Right atrium auricular region (tissue), 2 donors: Measurements from ENCODE around the gene ZNF782. TPM values are rescaled to one million over a fixed set of nuclear protein-coding genes. Genes with fewer than 3 reads are reported as not detected.
"Not testable (repeated sequence)": the region's sequence is repeated elsewhere in the genome, so short reads cannot be mapped to it uniquely, and the experiment has no call there.

Experiments
- DNase-seq: peaks from one replicate; pipeline ENCODE4 v3.0.0-alpha.2; 2019; ENCODE audit warnings: low spot score
- H3K27ac ChIP-seq, 2 donors: fragments of 200-600 bp; sonication (generic); 1 replicate in 1 of 2; 2 replicates in 1 of 2; pipeline ENCODE4 v1.5.1; 2016 to 2019
- H3K27me3 ChIP-seq, 2 donors: fragments of 200-600 bp; sonication (generic); one replicate each; pipeline versions ENCODE4 v1.5.1 to v1.6.0; 2017 to 2019
- H3K36me3 ChIP-seq: fragments of 200-600 bp; sonication (generic); one replicate; pipeline ENCODE4 v1.5.1; 2016
- H3K4me1 ChIP-seq, 2 donors: fragments of 200-600 bp; sonication (generic); one replicate each; pipeline versions ENCODE4 v1.5.1 to v1.6.0; 2017 to 2019
- H3K4me3 ChIP-seq, 2 donors: fragments of 200-600 bp; sonication (generic); 1 replicate in 1 of 2; 2 replicates in 1 of 2; pipeline ENCODE4 v1.5.1; 2017 to 2019; ENCODE audit warnings: mild to moderate bottlenecking in 1 of 2, moderate library complexity in 1 of 2
- H3K9me3 ChIP-seq, 2 donors: fragments of 200-600 bp; sonication (generic); one replicate each; pipeline ENCODE4 v1.5.1; 2019
- CTCF ChIP-seq, 2 donors: fragments of 200-600 bp; sonication (generic); IDR thresholded peaks; one replicate each; pipeline ENCODE4 v1.5.1; 2019; ENCODE audit warnings: antibody characterized with exemption in 2 of 2
- total RNA-seq, 2 donors: library from RNA; depleted of rRNA; stranded (reverse); fragments of >200 nt; gene quantifications; one replicate each; pipeline ENCODE4 v1.1.0, GENCODE V29; 2016

The ZNF782 gene
- total RNA-seq, 2 donors from 2014 or later = 4.6 to 5.5 TPM

DNA sequence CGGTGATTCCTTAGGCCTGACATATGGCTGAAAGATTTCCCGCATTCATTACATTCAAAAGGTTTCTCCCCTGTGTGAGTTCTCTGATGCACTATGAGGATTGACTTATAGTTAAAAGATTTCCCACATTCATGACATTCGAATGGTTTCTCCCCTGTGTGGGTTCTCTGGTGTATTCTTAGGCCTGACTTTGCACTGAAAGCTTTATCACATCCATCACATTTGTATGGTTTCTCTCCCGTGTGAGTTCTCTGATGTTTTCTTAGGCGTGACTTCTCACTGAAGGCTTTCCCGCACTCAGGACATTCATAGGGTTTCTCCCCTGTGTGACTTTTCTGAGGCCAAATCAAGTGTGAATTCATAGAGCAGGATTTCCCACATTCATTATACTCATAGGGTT is 35.8 kb downstream of the ZNF782 start:
- H3K27me3 ChIP-seq = no peaks in the 10 kb centered on the region
- DNase-seq = no peak
- no peak overlapping the region for H3K4me3 ChIP-seq
- H3K27ac ChIP-seq = no peak overlapping the region
- peaks cover 47% of the 10 kb centered on the region for H3K36me3 ChIP-seq
- peaks cover 53 to 100% of the 10 kb centered on the region in 2 donors for H3K9me3 ChIP-seq
- no peaks in the 10 kb centered on the region for H3K4me1 ChIP-seq
- no peak for TF ChIP-seq CTCF (IDR thresholded peaks at IDR 0.05)

DNA sequence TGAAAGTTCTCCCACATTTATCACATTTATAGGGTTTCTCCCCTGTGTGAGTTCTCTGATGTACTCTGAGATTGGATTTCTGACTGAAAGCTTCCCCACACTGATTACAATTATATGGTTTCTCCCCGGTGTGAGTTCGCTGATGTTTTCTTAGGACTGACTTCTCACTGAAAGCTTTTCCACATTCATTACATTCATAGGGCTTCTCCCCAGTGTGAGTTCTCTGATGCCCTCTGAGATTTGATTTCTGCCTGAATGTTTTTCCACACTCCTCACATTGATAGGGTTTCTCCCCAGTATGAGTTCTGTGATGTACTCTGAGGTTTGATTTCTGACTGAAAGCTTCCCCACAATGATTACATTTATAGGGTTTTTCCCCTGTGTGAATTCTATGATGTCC is 36.3 kb downstream of the ZNF782 start:
- no peaks in the 10 kb centered on the region for H3K27me3 ChIP-seq
- no peak overlapping the region for H3K4me3 ChIP-seq
- no peak overlapping the region for H3K27ac ChIP-seq
- peaks cover 53 to 100% of the 10 kb centered on the region in 2 donors for H3K9me3 ChIP-seq
- H3K4me1 ChIP-seq = no peaks in the 10 kb centered on the region
- DNase-seq = no peak
- peaks cover 43% of the 10 kb centered on the region for H3K36me3 ChIP-seq
- TF ChIP-seq CTCF (IDR thresholded peaks at IDR 0.05) = no peak

- TF ChIP-seq CTCF (IDR thresholded peaks at IDR 0.05) = no peak
- Histone ChIP-seq H3K4me3 (no peak overlapping the region), H3K4me1 (no peaks in the 10 kb centered on the region), H3K9me3 (peaks cover 26 to 99% of the 10 kb centered on the region in 2 donors), H3K36me3 (peaks cover 13% of the 10 kb centered on the region), H3K27ac (no peak overlapping the region), H3K27me3 (no peaks in the 10 kb centered on the region)
- no peak for DNase-seq
Measured at GRCh38 chr9:96813607-96814006, 40.7 kb downstream of the ZNF782 start.

- not testable (repeated sequence) for DNase-seq, H3K4me1 ChIP-seq, H3K4me3 ChIP-seq, H3K27ac ChIP-seq, H3K27me3 ChIP-seq
- H3K9me3 ChIP-seq = peaks cover 0 to 66% of the 10 kb centered on the region in 2 donors
- peaks cover 18% of the 10 kb centered on the region for H3K36me3 ChIP-seq
Measured at GRCh38 chr9:96798959-96799358, 55.4 kb downstream of the ZNF782 start.

DNA sequence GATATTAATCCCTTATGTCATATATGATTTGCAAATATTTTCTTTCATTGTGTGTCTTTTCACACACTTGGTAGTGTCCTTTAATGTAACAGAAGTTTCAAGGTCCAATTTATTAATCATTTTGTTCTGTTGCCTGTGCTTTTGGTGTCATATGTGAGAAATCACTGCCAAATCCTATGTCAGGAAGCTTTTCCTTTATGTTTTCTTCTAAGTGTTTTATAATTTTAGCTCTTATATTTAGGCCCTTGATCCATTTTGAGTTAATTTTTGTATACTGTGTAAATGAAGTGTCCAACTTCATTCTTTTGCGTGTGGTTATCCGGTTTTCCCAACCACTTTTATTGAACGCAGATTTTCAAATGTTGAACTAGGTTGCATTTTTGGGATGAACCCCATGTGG is 70.3 kb downstream of the ZNF782 start:
- DNase-seq = no peak
- H3K36me3 ChIP-seq = no peaks in the 10 kb centered on the region
- H3K4me3 ChIP-seq = no peak overlapping the region
- peaks cover 0 to 11% of the 10 kb centered on the region in 2 donors for H3K9me3 ChIP-seq
- no peaks in the 10 kb centered on the region for H3K4me1 ChIP-seq
- no peak overlapping the region for H3K27ac ChIP-seq
- H3K27me3 ChIP-seq = no peaks in the 10 kb centered on the region
- no peak for TF ChIP-seq CTCF (IDR thresholded peaks at IDR 0.05)

- no peaks in the 10 kb centered on the region for H3K36me3 ChIP-seq
- H3K4me1 ChIP-seq = peaks cover 0 to 7% of the 10 kb centered on the region in 2 donors
- H3K9me3 ChIP-seq = peaks cover 0 to 11% of the 10 kb centered on the region in 2 donors
- TF ChIP-seq CTCF (IDR thresholded peaks at IDR 0.05) = no peak
- H3K4me3 ChIP-seq = no peak overlapping the region
- DNase-seq = no peak
- H3K27ac ChIP-seq = no peak overlapping the region
- no peaks in the 10 kb centered on the region for H3K27me3 ChIP-seq
Measured at GRCh38 chr9:96782235-96782634, 72.1 kb downstream of the ZNF782 start.
